ENCODE results near the gene CORIN. TPM values are rescaled to one million over a fixed set of nuclear protein-coding genes. Genes with fewer than 3 reads are reported as not detected.

Gene CORIN
- total and polyA plus RNA-seq, 11 donors = 5.6 to 130 (median 40.1) TPM

GRCh38 chr4:47715716-47716416, 122.0 kb downstream of the CORIN start:
- H3K36me3 ChIP-seq = no peaks in the 10 kb centered on the region
- peaks cover 0 to 18% (median 0%) of the 10 kb centered on the region in 12 donors for H3K4me1 ChIP-seq
- DNase-seq (no peak), ATAC-seq (no peak)
- WGBS, 4 donors = 51 to 58% (median 55%) methylated on average over 3 of the region's 3 CpGs
- intact Hi-C loops (cut with DNase I) = no loop called here
- no peak overlapping the region for H3K27ac ChIP-seq
- no peaks in the 10 kb centered on the region for H3K9me3 ChIP-seq
- H3K27me3 ChIP-seq = peaks cover 0 to 11% (median 0%) of the 10 kb centered on the region in 9 donors
- H3K4me3 ChIP-seq = no peak overlapping the region
- TF ChIP-seq POLR2A (IDR thresholded peaks at IDR 0.05) = no peak
- TF ChIP-seq, protein P1, sequence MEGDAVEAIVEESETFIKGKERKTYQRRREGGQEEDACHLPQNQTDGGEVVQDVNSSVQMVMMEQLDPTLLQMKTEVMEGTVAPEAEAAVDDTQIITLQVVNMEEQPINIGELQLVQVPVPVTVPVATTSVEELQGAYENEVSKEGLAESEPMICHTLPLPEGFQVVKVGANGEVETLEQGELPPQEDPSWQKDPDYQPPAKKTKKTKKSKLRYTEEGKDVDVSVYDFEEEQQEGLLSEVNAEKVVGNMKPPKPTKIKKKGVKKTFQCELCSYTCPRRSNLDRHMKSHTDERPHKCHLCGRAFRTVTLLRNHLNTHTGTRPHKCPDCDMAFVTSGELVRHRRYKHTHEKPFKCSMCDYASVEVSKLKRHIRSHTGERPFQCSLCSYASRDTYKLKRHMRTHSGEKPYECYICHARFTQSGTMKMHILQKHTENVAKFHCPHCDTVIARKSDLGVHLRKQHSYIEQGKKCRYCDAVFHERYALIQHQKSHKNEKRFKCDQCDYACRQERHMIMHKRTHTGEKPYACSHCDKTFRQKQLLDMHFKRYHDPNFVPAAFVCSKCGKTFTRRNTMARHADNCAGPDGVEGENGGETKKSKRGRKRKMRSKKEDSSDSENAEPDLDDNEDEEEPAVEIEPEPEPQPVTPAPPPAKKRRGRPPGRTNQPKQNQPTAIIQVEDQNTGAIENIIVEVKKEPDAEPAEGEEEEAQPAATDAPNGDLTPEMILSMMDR (IDR thresholded peaks at IDR 0.05) = no peak

DNA sequence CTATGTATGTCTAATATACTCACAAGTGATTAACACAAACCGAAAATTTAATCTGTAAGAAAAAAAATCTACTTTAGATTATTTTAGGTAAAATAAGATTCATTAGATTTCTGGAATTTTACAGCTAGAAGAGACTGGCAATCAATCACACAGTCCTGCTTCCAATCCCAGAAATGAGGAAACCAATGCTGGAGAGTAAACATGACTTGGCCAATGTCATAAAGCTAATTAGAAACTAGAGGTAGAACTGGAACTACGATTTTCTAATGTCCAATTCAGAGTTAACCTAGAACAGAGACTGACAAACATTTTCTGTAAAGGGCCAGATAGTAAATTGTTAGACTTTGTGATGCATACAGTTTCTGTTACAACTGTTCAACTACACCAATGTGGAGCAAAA, 123.6 kb downstream of the CORIN start:
- WGBS, 4 donors = 69 to 83% (median 72%) methylated on average over 2 of the region's 2 CpGs
- H3K27me3 ChIP-seq = peaks cover 0 to 12% (median 0%) of the 10 kb centered on the region in 9 donors
- TF ChIP-seq POLR2A (IDR thresholded peaks at IDR 0.05) = no peak
- TF ChIP-seq, protein P1 (IDR thresholded peaks at IDR 0.05) = no peak
- H3K9me3 ChIP-seq = no peaks in the 10 kb centered on the region
- ATAC-seq (no peak), DNase-seq (no peak)
- H3K4me1 ChIP-seq = peaks cover 0 to 18% (median 0%) of the 10 kb centered on the region in 12 donors
- no peak overlapping the region for H3K27ac ChIP-seq
- H3K4me3 ChIP-seq = no peak overlapping the region
- no peaks in the 10 kb centered on the region for H3K36me3 ChIP-seq
- intact Hi-C loops (cut with DNase I) = no loop called here

DNA sequence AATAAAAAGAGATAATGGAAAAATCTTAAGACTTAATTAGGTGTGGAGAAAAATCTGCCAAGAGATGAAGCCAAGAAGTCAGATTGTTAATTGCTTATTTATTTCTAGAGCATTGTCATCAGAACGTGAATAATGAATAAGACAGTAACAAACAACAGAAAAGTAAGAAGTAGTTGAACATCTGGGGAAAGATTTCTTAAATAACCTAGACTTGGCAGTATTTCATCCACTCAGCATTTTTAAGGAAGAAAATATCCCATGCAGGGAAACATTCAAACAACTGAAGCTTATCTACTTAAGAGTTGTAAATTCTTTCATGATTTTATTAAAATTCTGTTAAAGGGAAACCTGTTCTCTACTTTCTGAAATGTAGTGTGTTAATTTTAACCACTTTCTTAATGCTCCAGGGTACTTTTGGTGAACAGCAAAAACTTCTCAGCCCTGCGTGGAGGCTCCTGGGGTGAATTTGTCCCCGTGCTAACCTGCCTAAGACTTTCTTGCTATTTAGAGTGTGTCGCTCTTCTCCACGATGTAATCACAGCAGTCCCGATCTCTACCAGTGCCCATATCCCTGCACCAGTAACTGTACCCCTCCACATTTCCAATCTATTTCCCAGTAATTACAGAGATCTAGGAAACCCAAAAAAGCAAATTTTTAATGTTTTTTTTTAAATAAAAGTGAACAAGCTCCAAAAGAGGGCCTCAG, 124.6 kb downstream of the CORIN start:
- intact Hi-C loops (cut with DNase I) = no loop called here
- Histone ChIP-seq H3K27me3 (peaks cover 0 to 12% (median 0%) of the 10 kb centered on the region in 9 donors), H3K36me3 (no peaks in the 10 kb centered on the region), H3K4me1 (peaks cover 0 to 14% (median 0%) of the 10 kb centered on the region in 12 donors), H3K9me3 (no peaks in the 10 kb centered on the region), H3K4me3 (no peak overlapping the region), H3K27ac (peak overlapping the region in 1 of 12 donors; percentile 20)
- ATAC-seq = peak in 2 of 4 donors; percentile 39 to 41
- DNase-seq = no peak
- WGBS, 4 donors = 39 to 49% (median 46%) methylated on average over 6 of the region's 6 CpGs
- TF ChIP-seq POLR2A (IDR thresholded peaks at IDR 0.05) = no peak
- TF ChIP-seq, protein P1 (IDR thresholded peaks at IDR 0.05) = no peak

DNA sequence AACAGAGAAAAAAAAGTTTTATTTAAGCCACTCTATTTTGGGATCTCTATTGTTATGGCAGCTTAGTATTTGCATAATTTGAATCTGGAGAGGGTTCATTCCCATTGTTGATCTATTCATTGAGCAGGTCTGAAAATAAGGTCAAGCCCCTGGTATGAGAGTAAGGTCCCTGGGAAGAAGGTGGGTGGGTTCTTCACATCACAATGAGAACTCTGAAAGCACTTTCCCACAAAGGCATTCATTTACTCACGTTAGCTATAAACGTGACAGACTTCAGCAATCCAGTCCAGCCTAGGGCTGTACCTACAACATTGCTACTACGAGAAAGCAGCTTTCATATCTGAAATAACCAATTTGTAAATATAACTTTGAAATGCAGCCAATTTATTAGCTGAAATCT, 126.2 kb downstream of the CORIN start:
- DNase-seq (no peak), ATAC-seq (no peak)
- Histone ChIP-seq H3K36me3 (no peaks in the 10 kb centered on the region), H3K9me3 (no peaks in the 10 kb centered on the region), H3K27ac (no peak overlapping the region), H3K4me1 (peaks cover 0 to 9% (median 0%) of the 10 kb centered on the region in 12 donors), H3K4me3 (no peak overlapping the region), H3K27me3 (peaks cover 0 to 12% (median 0%) of the 10 kb centered on the region in 9 donors)
- intact Hi-C loops (cut with DNase I) = no loop called here
- no peak for TF ChIP-seq POLR2A (IDR thresholded peaks at IDR 0.05)
- TF ChIP-seq, protein P1 (IDR thresholded peaks at IDR 0.05) = no peak
- WGBS, 4 donors = 57 to 69% (median 63%) methylated on average over 3 of the region's 3 CpGs
